AG04449 (cell line): ENCODE measurements around the gene RER1.

Experiments used
- CTCF ChIA-PET: fragments of 350-600 bp; formaldehyde crosslinking; extraction: SDS; loops from one replicate; lab custom pipeline; 2021; ENCODE audit warnings: antibody characterized with exemption; lab: Yijun Ruan, JAX
- POLR2A ChIA-PET: fragments of 400-600, 350-600 bp; formaldehyde crosslinking; extraction: SDS; loops from one replicate; lab custom pipeline; 2020; ENCODE audit warnings: antibody characterized with exemption, inconsistent platforms; lab: Yijun Ruan, JAX
- DNase-seq: peaks from one replicate; pipeline ENCODE4 v3.0.0-alpha.2; 2010; ENCODE audit warnings: low read depth, low spot score
- H3K4me3 ChIP-seq: 2 replicates; pipeline ENCODE4 v1.5.1; 2011; ENCODE audit warnings: low read depth, mild to moderate bottlenecking, control low read depth, low read length
- TF ChIP-seq, protein P1 (sequence below): IDR thresholded peaks from one replicate; pipeline ENCODE4 v1.5.1; 2011; ENCODE audit warnings: mild to moderate bottlenecking, moderate library complexity, low read length, control low read depth, inconsistent platforms; ENCODE audit not compliant: insufficient read depth; ENCODE audit errors: missing control alignments

Gene RER1

DNA sequence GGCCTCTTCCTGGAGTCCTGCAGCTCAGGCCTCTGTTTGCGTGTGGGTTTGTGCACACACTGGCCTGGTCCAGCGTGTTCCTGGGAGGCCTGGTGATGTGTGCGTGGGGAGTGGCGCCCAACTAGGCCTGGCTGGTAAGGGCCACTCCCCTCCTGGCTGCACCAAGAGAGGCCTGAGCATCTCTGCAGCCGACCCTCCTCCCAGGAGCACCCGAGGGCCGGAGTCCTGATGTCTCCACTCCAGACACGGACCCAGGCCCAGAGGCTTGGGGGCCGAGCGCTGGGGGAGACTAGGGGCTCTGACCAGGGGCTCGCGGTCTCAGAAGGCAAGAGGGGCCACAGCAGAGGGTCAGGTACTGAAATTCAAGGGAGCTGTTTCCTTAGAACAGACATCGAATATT is 33.6 kb upstream of the RER1 start:
- ChIA-PET POLR2A (interaction anchor here (0.6 kb wide), 1 partner anchor 17 kb away, joined by 3 read pairs; no protein-coding TSS in a partner anchor), CTCF (interaction anchor here (1.2 to 2.4 kb wide), 2 partner anchors 24 to 163 kb away, joined by 3 to 8 read pairs; partner anchors contain the start of gene FAAP20)
- no peak overlapping the region for H3K4me3 ChIP-seq
- DNase-seq = no peak
- TF ChIP-seq, protein P1, sequence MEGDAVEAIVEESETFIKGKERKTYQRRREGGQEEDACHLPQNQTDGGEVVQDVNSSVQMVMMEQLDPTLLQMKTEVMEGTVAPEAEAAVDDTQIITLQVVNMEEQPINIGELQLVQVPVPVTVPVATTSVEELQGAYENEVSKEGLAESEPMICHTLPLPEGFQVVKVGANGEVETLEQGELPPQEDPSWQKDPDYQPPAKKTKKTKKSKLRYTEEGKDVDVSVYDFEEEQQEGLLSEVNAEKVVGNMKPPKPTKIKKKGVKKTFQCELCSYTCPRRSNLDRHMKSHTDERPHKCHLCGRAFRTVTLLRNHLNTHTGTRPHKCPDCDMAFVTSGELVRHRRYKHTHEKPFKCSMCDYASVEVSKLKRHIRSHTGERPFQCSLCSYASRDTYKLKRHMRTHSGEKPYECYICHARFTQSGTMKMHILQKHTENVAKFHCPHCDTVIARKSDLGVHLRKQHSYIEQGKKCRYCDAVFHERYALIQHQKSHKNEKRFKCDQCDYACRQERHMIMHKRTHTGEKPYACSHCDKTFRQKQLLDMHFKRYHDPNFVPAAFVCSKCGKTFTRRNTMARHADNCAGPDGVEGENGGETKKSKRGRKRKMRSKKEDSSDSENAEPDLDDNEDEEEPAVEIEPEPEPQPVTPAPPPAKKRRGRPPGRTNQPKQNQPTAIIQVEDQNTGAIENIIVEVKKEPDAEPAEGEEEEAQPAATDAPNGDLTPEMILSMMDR = no peak

DNA sequence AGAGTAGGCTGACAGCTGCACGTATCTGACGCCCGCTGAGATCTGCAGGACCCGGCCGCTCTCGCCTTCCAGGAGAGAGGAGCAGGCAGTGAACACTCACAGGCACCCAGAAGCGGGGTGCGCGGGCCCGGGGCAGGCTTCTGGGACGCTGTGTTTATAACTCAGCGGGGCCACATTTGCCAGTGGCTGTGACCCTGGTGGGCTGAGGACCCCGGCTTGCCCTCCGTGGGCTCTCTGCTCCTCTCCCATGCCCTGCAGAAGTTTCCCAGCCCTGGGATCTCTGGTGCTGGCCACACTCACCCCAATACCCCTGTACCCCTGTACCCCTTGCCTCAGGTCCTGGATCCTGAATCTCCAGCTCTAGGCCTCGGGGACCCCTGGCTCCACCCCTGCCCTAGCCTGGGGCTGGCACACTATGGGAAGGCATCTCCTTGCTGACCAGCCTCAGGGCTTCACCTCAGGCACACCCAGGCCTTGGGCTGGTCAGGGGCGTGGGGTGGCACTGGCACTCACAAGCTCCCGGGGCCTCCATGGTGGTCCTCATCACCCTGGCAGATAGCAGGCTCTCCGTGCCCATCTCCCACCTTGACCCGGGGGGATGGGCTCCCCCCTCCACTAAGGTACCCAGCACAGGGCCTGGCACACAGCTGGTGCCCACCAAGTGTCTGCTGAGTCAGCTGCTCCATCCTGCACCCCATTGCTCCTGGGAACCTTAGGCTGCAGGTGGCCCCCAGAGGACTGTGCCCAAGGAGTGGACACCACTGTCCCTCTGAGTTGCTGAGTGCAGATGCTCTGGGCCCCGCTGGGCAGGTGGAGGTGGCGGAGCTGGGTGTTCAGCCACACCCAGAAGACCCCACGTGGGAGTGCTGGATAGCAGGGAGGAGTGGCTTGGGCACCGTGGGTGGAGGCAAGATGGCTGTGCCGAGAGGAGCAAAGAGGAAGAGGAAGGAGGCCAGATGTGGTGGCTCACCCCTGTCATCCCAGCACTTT is 32.7 kb upstream of the RER1 start:
- ChIA-PET CTCF (interaction anchor here (1.2 to 2.4 kb wide), 2 partner anchors 23 to 164 kb away, joined by 3 to 8 read pairs; partner anchors contain the start of gene FAAP20), POLR2A (interaction anchor here (0.6 kb wide), 1 partner anchor 17 kb away, joined by 3 read pairs; no protein-coding TSS in a partner anchor)
- no peak for DNase-seq
- TF ChIP-seq, protein P1 = no peak
- H3K4me3 ChIP-seq = no peak overlapping the region

DNA sequence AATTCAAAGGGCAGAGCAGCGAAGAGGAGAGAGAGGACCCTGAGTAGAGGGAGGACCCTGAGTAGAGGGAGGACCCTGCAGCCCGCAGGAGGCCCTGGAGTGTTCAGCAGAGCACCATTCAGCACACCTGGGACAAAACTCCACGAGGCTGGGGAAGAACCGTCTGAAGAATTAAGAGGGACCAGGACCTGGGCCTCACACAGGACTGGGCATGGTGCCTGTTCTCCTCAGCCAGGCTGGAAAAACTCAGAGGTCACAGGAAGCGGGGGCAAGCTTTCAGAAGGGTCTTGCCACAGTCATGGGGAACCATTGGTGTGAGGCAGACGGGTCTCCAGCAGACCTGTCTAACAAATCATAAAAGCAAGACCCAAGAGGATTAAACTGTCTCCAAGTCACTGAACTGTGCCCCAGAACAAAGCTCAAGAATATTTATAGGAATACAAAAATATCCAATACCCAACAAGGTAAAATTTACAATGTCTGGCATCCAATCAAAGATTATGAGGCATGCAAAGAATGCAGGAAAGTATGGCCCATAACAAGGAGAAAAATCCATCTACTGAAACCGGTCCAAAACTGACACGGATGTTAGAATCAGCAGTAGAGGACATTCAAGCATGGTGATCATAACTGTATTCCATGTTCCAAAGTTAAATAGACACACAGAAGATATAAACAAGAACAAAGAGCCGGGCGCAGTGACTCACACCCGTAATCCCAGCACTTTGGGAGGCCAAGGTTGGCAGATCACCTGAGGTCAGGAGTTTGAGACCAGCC is 30.9 kb upstream of the RER1 start:
- DNase-seq = no peak
- CTCF ChIA-PET = interaction anchor here (1.2 kb wide), 2 partner anchors 21 to 166 kb away, joined by 3 to 4 read pairs; partner anchors contain the start of gene FAAP20
- H3K4me3 ChIP-seq = no peak overlapping the region
- POLR2A ChIA-PET = no interaction called here
- TF ChIP-seq, protein P1 = no peak

DNA sequence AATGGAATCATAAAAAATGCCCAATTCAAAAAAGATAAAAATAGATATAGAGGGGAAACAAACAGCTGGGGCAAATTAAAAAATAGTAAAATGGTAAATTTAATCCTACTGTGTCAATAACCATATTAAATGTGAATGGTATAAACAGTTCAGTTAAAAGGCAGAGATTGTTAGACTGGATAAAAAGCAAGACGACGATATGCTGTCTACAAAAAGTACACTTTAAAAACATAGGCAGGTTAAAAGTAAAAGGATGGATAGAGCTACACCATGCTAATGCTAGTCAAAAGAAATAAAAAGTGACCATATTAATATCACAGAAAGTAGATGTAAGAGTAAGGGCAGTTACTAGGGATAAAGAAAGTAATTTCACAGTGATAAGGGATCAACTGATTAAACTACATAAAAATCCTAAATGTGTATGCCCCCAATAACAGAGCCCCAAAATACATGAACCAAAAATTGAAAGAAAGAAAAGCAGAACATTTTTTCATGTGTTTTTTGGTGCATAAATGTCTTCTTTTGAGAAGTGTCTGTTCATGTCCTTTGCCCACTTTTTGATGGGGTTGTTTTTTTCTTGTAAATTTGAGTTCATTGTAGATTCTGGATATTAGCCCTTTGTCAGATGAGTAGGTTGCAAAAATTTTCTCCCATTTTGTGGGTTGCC is 27.7 kb upstream of the RER1 start:
- H3K4me3 ChIP-seq = no peak overlapping the region
- no peak for DNase-seq
- POLR2A ChIA-PET = interaction anchor here (0.6 kb wide), 1 partner anchor 68 kb away, joined by 6 read pairs; no protein-coding TSS in a partner anchor
- TF ChIP-seq, protein P1 = no peak
- CTCF ChIA-PET = interaction anchor here (0.8 kb wide), 1 partner anchor 169 kb away, joined by 4 read pairs; the partner anchor contains the start of gene FAAP20

DNA sequence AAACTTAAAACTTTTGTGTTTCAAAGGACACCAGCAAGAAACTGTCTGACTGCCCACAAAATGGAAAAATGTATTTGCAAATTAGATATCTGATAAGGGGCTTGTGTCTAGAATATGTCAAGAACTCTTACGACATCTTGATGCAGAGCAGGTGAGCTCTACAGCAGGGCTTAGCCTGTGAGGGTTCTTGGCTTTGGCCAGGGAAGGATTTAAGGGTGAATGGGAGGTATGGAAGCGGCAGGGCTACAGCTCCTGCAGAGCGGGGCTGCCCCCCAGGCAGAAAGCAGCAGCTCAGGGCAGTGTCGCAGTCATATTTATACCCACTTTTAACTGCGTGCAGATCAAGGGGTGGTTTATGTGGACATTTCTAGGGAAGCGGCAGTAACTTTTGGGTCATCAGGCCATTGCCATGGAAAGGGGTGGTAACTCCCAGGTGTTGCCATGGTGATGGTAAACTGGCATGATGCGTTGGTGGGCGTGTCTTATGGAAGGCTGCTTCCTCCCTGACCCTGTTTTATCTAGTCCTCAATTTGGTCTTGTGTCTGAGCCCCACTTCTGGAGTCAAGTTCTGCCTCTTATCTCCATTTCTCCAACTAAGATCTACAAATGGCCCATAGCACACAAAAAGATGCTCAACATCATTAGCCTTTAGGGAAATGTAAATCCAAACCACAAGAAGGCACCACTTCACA is 23.4 kb upstream of the RER1 start:
- no peak for DNase-seq
- no peak overlapping the region for H3K4me3 ChIP-seq
- TF ChIP-seq, protein P1 = no peak
- POLR2A ChIA-PET = no interaction called here
- CTCF ChIA-PET = interaction anchor here (0.7 to 3.4 kb wide), 4 partner anchors 13 to 172 kb away, joined by 3 to 22 read pairs (median 4); no protein-coding TSS in a partner anchor
